Ramos (cell line): ENCODE measurements around the gene SGMS1.
"Not testable (repeated sequence)": the region's sequence is repeated elsewhere in the genome, so short reads cannot be mapped to it uniquely, and the experiment has no call there.

Source experiments
- in situ Hi-C: fragments of 300-500 bp; cut with MboI; formaldehyde crosslinking; loops from one replicate; pipeline ENCODE4 v1.14.3; 2022; ENCODE audit warnings: low sequenced_read_pairs; ENCODE audit not compliant: unreplicated experiment

SGMS1 gene

DNA sequence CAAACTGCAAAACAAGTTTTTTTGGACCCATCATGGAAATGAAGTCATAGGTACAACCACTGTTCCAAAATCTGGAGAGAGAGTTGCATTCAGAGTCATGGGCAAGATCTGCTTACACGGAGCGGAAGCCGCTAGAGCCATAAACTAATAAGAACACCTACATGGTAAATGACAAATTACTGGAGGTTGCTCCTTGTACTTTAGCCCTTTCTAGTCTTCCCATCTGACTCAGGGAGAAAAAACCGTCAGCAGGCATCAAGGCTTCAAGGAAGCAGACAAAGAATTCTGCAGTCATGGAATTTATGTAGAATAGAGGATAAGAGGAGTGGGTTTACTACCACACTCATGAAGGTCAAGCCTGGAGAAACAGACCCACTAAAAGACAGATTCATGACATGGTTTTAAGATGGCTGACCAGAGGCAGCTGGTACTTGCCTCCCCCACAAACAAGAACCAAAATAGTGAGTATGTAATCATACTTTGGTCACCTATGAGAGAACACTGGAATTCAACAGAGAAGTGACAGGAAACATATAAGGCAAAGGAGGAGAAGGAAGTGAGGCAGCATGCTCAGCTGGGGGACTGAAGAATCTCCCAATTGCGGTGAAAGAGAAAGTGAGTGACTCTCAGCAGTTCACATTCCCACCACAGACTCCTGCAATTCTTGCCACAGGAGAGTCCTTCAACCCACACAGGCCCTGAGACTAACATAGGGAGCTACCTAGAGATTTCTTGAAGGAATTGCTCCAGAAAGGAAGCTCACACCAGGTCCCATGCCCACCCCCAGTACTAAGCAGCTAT, 330.0 kb downstream of the SGMS1 start:
- in situ Hi-C loops = no loop called here

DNA sequence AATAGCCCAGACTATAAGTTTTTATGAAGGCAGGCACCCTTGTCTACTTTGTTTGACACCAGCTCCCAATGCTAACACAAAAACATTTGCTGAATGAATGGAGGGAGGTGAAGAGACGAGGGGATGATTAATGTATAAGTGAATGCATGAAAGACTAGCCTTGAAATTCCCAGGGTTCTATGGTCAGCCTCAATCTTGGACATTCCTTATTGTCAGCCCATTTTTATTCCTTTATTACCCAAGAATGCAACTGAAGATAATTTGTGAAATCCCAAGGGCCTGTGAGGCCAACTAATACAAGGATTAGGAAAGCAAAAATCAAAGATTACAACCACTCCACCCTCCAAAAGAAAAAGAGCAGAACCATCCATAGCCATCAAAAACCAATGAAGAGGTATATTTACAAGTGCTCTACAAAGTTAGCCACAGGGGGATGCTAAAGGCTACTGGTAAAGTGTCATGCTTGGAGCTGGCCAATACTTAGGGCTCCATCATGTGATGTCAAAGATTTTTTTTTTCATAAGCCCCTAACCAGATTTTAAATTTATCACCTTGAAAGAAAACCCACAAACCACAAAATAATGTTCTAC, 332.4 kb downstream of the SGMS1 start:
- in situ Hi-C loops = no loop called here

- in situ Hi-C loops = no loop called here
Measured at GRCh38 chr10:50289196-50289595, 334.6 kb downstream of the SGMS1 start.

DNA sequence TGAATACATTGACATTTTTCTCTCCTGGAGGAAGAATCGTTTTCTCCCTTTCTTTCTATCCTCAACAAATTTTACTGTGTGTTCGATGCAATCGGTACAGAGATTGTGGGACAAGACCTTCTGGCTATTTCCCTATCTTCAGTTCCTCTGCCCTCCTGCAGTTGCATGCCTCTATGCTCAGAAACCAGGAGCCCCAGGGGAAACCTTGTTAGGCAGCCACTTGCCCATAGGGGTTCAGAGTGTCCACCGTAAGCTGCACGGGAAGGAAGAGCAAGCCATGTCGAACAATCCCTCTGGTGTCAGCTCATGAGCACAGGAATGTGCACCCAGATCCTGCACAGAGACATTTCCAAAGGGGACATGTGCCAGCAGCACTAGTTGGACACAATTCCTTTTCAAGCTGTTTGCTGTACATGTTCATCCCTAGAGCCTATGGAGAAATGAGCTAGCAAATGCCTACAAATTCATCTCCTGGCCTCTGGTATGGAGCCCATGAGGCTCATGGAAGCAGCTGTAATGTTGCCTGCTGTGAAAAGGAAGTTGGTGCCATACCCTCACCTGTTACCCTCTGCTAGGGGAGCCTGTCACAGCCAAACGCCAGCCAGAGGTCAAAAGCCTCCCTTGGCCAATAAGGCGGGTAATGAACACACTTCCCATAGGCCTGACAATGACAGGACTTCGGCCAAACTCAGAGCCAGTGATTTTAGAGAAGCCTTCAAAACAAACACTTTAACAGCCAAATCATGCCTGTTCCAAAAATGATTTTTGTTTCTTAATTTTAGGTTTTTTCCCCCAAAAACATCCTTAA, 336.6 kb downstream of the SGMS1 start:
- in situ Hi-C loops = no loop called here

- in situ Hi-C loops = no loop called here
Measured at GRCh38 chr10:50286517-50286916, 337.2 kb downstream of the SGMS1 start.

- in situ Hi-C loops = no loop called here
Measured at GRCh38 chr10:50281967-50282522, 341.7 kb downstream of the SGMS1 start.

GRCh38 chr10:50281210-50281966, 342.4 kb downstream of the SGMS1 start:
- in situ Hi-C loops = no loop called here

- in situ Hi-C loops = no loop called here
Measured at GRCh38 chr10:50280049-50280841, 343.5 kb downstream of the SGMS1 start.

DNA sequence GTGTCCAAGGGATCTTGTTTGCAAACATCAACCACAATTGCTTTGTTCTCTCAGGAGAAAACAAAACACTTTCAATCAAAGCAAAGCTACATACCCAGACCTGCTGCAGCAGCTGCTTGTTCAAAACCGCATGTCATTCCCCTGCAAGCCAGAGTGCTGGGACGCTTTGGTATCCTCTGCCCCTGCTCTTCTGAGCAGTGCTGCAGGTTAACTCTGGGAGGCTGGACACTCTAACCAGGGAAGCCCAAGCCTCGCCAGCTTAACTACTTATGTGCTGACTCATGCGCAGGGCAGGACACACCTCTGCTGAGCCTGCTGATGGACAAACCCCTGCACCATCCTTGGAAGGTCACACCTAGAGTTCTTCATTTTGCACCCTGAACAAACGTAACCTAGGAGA, 344.3 kb downstream of the SGMS1 start:
- in situ Hi-C loops = no loop called here

DNA sequence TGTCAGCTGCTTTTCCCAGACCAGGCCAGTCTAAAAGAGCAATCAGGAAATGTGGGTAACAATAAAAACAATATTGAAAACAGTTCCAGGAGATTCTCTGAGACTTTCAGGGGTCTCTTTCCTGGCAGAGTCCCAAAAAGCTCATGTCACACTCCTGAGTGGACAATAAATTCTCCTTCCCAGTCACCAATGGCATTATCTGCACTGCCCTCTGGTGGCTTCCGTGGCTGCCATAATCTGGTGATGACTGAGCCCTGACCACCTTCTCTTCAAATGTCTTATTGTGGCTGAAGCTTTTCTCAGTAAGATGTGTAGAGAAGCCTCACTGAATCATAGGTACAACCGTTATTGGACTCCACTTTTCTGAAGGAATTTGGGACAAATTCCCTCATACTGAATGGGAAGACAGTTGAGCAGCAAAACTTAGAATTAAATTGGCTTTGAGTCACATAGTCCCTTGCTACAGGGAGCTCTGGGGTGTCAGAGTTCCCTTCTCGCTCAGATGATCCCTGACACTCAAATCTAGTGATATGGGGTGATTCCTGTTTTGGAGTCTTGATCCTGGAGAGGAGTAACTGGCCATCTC, 348.0 kb downstream of the SGMS1 start:
- in situ Hi-C loops = no loop called here

- in situ Hi-C loops = no loop called here
Measured at GRCh38 chr10:50272531-50272930, 351.2 kb downstream of the SGMS1 start.

DNA sequence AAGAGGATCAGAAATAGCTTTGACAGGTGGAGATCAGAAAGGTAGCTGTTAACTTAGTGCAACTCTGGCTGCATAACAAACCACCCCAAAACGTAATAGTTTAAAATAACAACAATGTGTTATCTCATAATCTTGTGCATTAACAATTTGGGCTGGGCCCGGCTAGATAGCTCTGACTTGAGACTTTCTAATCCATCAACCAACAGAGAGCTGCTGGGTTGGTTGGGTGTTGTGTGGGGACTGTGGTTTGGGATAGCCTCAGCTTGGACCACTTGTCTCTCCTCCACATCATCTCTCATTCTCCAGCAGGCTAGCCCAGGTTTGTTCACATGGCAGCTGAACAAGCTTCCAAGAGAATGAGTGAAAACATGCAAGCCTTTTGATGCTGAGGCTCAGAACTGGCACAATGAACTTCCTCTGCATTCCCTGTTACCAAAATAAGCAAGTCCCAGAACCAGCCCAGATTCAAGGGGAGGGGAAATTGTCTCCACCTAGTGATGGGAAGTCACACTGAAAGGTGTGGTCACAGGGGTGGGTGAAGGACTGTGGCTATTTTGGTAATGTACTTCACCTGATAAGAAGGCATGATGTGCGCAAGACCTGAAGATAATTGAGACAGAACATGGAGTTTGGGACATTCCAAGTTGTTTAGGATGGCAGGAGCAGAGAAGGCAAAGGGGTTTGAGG, 352.0 kb downstream of the SGMS1 start:
- in situ Hi-C loops = no loop called here

- in situ Hi-C loops = not testable (repeated sequence)
Measured at GRCh38 chr10:50267877-50268276, 355.9 kb downstream of the SGMS1 start.

DNA sequence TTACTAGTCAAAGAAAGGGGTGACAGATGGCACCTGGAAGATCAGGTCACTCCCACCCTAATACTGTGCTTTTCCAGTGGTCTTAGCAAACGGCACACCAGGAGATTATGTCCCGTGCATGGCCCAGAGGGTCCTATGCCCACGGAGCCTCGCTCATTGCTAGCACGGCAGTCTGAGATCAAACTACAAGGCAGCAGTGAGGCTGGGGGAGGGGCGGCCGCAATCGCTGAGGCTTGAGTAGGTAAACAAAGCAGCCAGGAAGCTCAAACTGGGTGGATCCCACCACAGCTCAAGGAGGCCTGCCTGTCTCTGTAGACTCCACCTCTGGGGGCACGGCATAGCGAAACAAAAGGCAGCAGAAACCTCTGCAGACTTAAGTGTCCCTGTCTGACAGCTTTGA, 361.1 kb downstream of the SGMS1 start:
- in situ Hi-C loops = not testable (repeated sequence)

DNA sequence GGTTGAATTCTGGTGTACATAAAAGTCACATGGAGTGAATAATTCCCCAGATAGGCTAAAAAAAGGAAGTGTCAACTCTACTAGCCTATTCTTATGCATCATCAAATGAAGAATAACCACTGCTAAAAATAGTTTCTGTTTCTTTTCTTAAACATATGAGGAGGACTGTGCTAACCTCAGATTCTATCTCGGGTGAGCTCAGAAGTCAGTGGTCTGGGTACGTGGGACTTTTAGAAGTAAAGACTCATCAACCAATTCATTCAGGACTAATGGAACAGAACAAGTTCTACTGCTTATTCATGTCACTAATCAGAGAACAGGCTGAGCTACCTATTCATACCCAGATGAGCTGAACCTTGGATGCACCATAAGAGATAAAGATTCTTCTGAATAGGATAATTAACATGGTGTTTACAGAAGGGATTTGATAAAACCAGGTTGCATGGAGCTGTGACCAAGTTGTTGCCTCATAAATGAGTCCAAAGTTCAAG, 362.9 kb downstream of the SGMS1 start:
- in situ Hi-C loops = no loop called here
